HepG2 (cell line): ENCODE measurements around the gene MACROD2. TPM values are rescaled to one million over a fixed set of nuclear protein-coding genes. Genes with fewer than 3 reads are reported as not detected.

Experiments used
- ATAC-seq: fragments of 200-7000 bp; cut with Tn5 transposase; 3 replicates; pipeline ENCODE4 v1.9.1; 2020; ENCODE audit warnings: mild to moderate bottlenecking, moderate library complexity
- BruUV-seq: library from RNA; stranded (reverse); fragments of 400-500 nt; replicated peaks from 2 replicates; lab custom pipeline; 2021; lab: Mats Ljungman, UMichigan
- CTCF ChIA-PET: fragments of 300-600 bp; formaldehyde crosslinking; extraction: SDS; loops from one replicate; lab custom pipeline; 2021; ENCODE audit warnings: low total read pairs, inconsistent platforms, low intra/inter-chr PET ratio; lab: Yijun Ruan, JAX
- POLR2A ChIA-PET: fragments of 350-600 bp; sonication (Branson Sonifier 250); formaldehyde crosslinking; loops from one replicate; lab custom pipeline; 2020; ENCODE audit warnings: antibody characterized with exemption, inconsistent platforms; lab: Yijun Ruan, JAX
- DNase-seq: peaks from one replicate; pipeline ENCODE4 v3.0.0-alpha.2; 2015; ENCODE audit warnings: low spot score
- FAIRE-seq: peaks from 3 replicates; lab custom pipeline; 2011; peaks lifted over from hg19 to GRCh38; lab: Jason Lieb, UNC
- H2AFZ ChIP-seq: one replicate; pipeline ENCODE4 v1.6.1; 2011; ENCODE audit warnings: low read length, inconsistent platforms
- H3K27ac ChIP-seq: fragments of 300-600 bp; 3 replicates; pipeline ENCODE4 v1.8.0; 2011; ENCODE audit warnings: mixed run types, mild to moderate bottlenecking, mixed read lengths, low read length, inconsistent platforms; ENCODE audit not compliant: insufficient read depth; ENCODE audit errors: extremely low read length
- H3K27me3 ChIP-seq, 2 experiments: fragments of 200-600 bp in 1 of 2; 2 replicates in 1 of 2; 3 replicates in 1 of 2; pipeline versions ENCODE4 v1.6.0 to v1.8.0; 2011; ENCODE audit warnings: low read length in 2 of 2, mild to moderate bottlenecking in 2 of 2, moderate library complexity in 2 of 2, inconsistent platforms in 1 of 2; ENCODE audit not compliant: insufficient read depth in 2 of 2, control insufficient read depth in 1 of 2
- H3K36me3 ChIP-seq, 2 experiments: fragments of 200-600 bp in 1 of 2; replicated peaks in 1 of 2; 2 replicates in 1 of 2; 3 replicates in 1 of 2; pipeline versions ENCODE4 v1.5.1 to v1.8.0; 2011; ENCODE audit warnings: low read length in 2 of 2, inconsistent platforms in 1 of 2; ENCODE audit not compliant: insufficient read depth in 2 of 2, control insufficient read depth in 1 of 2
- H3K4me1 ChIP-seq: 2 replicates; pipeline ENCODE4 v1.5.1; 2012; ENCODE audit warnings: low read length, inconsistent platforms; ENCODE audit not compliant: insufficient read depth
- H3K4me2 ChIP-seq: 2 replicates; pipeline ENCODE4 v1.6.0; 2011; ENCODE audit warnings: low read depth, low read length, inconsistent platforms
- H3K4me3 ChIP-seq, 3 experiments: fragments of 200-600 bp in 1 of 3; sonication (generic), shearing (Covaris generic) in 1 of 3; replicated peaks in 1 of 3; 2 replicates each; pipeline ENCODE4 v1.5.1; 2011 to 2016; ENCODE audit warnings: low read length in 3 of 3, inconsistent platforms in 2 of 3, low read depth in 2 of 3, mild to moderate bottlenecking in 2 of 3, control low read depth in 1 of 3, mixed read lengths in 1 of 3; ENCODE audit not compliant: insufficient read depth in 1 of 3
- H3K79me2 ChIP-seq: one replicate; pipeline ENCODE4 v1.6.1; 2011; ENCODE audit warnings: low read length, inconsistent platforms; ENCODE audit not compliant: insufficient read depth
- H3K9ac ChIP-seq: 2 replicates; pipeline ENCODE4 v1.6.0; 2011; ENCODE audit warnings: mild to moderate bottlenecking, low read depth, low read length, inconsistent platforms; ENCODE audit not compliant: insufficient read depth
- H3K9me3 ChIP-seq: 2 replicates; pipeline ENCODE4 v1.5.1; 2012; ENCODE audit warnings: mild to moderate bottlenecking, low read length
- H4K20me1 ChIP-seq: 2 replicates; pipeline ENCODE4 v1.6.0; 2011; ENCODE audit warnings: inconsistent platforms, mild to moderate bottlenecking, low read length, moderate library complexity; ENCODE audit not compliant: insufficient read depth
- RAD21 ChIP-seq: fragments of 450-650 bp; formaldehyde crosslinking; IDR thresholded peaks from 2 replicates; pipeline ENCODE4 v1.5.0; 2020; ENCODE audit warnings: mild to moderate bottlenecking
- YEATS4 ChIP-seq: sonication (generic); formaldehyde crosslinking; IDR thresholded peaks from 2 replicates; pipeline ENCODE4 v1.4.0; 2020; ENCODE audit warnings: missing genetic modification reagents, borderline replicate concordance
- ZKSCAN1 ChIP-seq: fragments of 150-350 bp; IDR thresholded peaks from 2 replicates; pipeline ENCODE4 v1.6.1; 2014; ENCODE audit warnings: low read length
- ZNF138 ChIP-seq: sonication (generic); formaldehyde crosslinking; IDR thresholded peaks from 2 replicates; pipeline ENCODE4 v1.5.0; 2020; ENCODE audit warnings: mild to moderate bottlenecking, low read depth, missing genetic modification reagents
- ZNF274 ChIP-seq: sonication (generic); formaldehyde crosslinking; IDR thresholded peaks from 2 replicates; pipeline ENCODE4 v1.5.1; 2020; ENCODE audit warnings: mild to moderate bottlenecking, missing genetic modification reagents
- ZNF607 ChIP-seq: sonication (generic); formaldehyde crosslinking; IDR thresholded peaks from 2 replicates; pipeline ENCODE4 v1.5.1; 2020; ENCODE audit warnings: missing genetic modification reagents, mild to moderate bottlenecking, borderline replicate concordance
- ZNF747 ChIP-seq: sonication (generic); formaldehyde crosslinking; IDR thresholded peaks from 2 replicates; pipeline ENCODE4 v1.8.1; 2023; ENCODE audit warnings: missing genetic modification reagents, mild to moderate bottlenecking, borderline replicate concordance
- ZNF773 ChIP-seq: sonication (generic); formaldehyde crosslinking; IDR thresholded peaks from 2 replicates; pipeline ENCODE4 v1.4.0; 2020; ENCODE audit warnings: missing genetic modification reagents, borderline replicate concordance
- WGBS: methylation state at CpG from one replicate; pipeline ENCODE4 v1.1.6; 2017; ENCODE audit warnings: low lambda C conversion rate; 5-methylcytosine and 5-hydroxymethylcytosine counted together
- in situ Hi-C: cut with HindIII; loops from 2 replicates; pipeline ENCODE4 v1.10.0; 2017; ENCODE audit warnings: low pct_unique_long_range_greater_than_20kb; ENCODE audit not compliant: extremely low pct_ligation_motif_present
- intact Hi-C: fragments of 100-400 bp; cut with micrococcal nuclease; formaldehyde crosslinking; loops from one replicate; pipeline ENCODE4 v1.10.0; 2022; ENCODE audit not compliant: unreplicated experiment
- polyA plus RNA-seq, 8 experiments: library from polyadenylated mRNA; depleted of rRNA in 3 of 8; stranded (reverse) in 7 of 8; unstranded in 1 of 8; fragments of >200 nt; fragmentation: Illumina TruSeq in 4 of 8; extraction: Trizol in 4 of 8; gene quantifications; 2 replicates each; pipeline versions ENCODE4 v1.2.1 to v1.2.3, GENCODE V29; 2011 to 2016; ENCODE audit warnings: low read depth in 4 of 8, missing spikeins in 1 of 8, mixed read lengths in 1 of 8; ENCODE audit not compliant: insufficient read depth in 1 of 8
- total RNA-seq, 5 experiments: library from RNA; depleted of rRNA; stranded (reverse); fragments of >200 nt; fragmentation: Illumina TruSeq; extraction: Trizol; gene quantifications; 2 replicates each; pipeline ENCODE4 v1.2.3, GENCODE V29; 2016; ENCODE audit warnings: low read depth in 1 of 5
- TF ChIP-seq, protein P1 (sequence below): sonication (generic); formaldehyde crosslinking; IDR thresholded peaks from 2 replicates; pipeline ENCODE4 v1.4.0; 2020; ENCODE audit warnings: missing genetic modification reagents
- TF ChIP-seq, protein P2 (sequence below): sonication (generic); formaldehyde crosslinking; IDR thresholded peaks from 2 replicates; pipeline ENCODE4 v1.9.0; 2022; ENCODE audit warnings: missing genetic modification reagents, mild to moderate bottlenecking, borderline replicate concordance
- TF ChIP-seq, protein P3 (sequence below): sonication (generic); formaldehyde crosslinking; IDR thresholded peaks from 2 replicates; pipeline ENCODE4 v1.4.0; 2020; ENCODE audit warnings: mild to moderate bottlenecking, missing genetic modification reagents
- TF ChIP-seq, protein P4 (sequence below): sonication (generic); formaldehyde crosslinking; IDR thresholded peaks from 2 replicates; pipeline ENCODE4 v1.5.1; 2020; ENCODE audit warnings: mild to moderate bottlenecking, missing genetic modification reagents, borderline replicate concordance
- TF ChIP-seq, protein P5 (sequence below): sonication (generic); formaldehyde crosslinking; conservative IDR thresholded peaks from 2 replicates; pipeline ENCODE4 v1.8.1; 2023; ENCODE audit warnings: missing genetic modification reagents
- TF ChIP-seq, protein P6 (sequence below): sonication (generic); formaldehyde crosslinking; IDR thresholded peaks from 2 replicates; pipeline ENCODE4 v1.5.0; 2020; ENCODE audit warnings: mild to moderate bottlenecking, missing genetic modification reagents

The MACROD2 gene
- total and polyA plus RNA-seq, 2 of the 13 experiments (the other 11 are each of a cell fraction or from before 2014, with no cell fraction given): 0.13 to 0.51 TPM

DNA sequence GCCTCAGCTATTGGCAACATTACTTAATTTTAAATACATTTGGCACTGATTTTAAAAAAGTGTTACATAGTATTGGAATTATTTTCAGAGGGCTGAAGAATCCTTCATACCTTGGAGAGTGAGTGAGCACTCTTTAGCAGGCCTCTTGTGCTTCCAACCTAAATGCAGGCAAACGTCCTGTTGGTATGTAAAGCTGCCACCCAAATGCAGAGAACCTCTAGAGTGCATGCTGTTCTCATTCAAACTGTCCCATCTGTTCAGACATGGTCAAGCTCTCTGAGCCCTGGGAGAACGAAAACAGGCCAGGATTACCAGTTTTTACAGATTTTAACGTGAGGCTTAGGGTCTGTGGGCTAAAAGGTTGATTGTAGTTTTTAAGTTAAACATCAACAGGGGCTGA lies 720.1 kb downstream of the MACROD2 start:
- FAIRE-seq: no peak
- no peak overlapping the region for H3K4me3 ChIP-seq
- ATAC-seq: no peak
- WGBS: 5% methylated on average over 3 of the region's 3 CpGs
- in situ Hi-C loops: no loop called here
- no peak overlapping the region for H3K4me2 ChIP-seq
- no peak overlapping the region for H2AFZ ChIP-seq
- TF ChIP-seq, protein P1, sequence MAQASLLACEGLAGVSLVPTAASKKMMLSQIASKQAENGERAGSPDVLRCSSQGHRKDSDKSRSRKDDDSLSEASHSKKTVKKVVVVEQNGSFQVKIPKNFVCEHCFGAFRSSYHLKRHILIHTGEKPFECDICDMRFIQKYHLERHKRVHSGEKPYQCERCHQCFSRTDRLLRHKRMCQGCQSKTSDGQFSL (CRISPR knock-in tag): no peak
- TF ChIP-seq, protein P2, sequence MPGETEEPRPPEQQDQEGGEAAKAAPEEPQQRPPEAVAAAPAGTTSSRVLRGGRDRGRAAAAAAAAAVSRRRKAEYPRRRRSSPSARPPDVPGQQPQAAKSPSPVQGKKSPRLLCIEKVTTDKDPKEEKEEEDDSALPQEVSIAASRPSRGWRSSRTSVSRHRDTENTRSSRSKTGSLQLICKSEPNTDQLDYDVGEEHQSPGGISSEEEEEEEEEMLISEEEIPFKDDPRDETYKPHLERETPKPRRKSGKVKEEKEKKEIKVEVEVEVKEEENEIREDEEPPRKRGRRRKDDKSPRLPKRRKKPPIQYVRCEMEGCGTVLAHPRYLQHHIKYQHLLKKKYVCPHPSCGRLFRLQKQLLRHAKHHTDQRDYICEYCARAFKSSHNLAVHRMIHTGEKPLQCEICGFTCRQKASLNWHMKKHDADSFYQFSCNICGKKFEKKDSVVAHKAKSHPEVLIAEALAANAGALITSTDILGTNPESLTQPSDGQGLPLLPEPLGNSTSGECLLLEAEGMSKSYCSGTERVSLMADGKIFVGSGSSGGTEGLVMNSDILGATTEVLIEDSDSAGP: no peak
- TF ChIP-seq ZNF747 (CRISPR knock-in tag) (no peak), ZNF274 (CRISPR knock-in tag) (no peak), ZNF607 (CRISPR knock-in tag) (no peak), YEATS4 (CRISPR knock-in tag) (no peak), RAD21 (no peak), ZNF138 (CRISPR knock-in tag) (no peak), ZKSCAN1 (no peak), ZNF773 (no peak)
- TF ChIP-seq, protein P3, sequence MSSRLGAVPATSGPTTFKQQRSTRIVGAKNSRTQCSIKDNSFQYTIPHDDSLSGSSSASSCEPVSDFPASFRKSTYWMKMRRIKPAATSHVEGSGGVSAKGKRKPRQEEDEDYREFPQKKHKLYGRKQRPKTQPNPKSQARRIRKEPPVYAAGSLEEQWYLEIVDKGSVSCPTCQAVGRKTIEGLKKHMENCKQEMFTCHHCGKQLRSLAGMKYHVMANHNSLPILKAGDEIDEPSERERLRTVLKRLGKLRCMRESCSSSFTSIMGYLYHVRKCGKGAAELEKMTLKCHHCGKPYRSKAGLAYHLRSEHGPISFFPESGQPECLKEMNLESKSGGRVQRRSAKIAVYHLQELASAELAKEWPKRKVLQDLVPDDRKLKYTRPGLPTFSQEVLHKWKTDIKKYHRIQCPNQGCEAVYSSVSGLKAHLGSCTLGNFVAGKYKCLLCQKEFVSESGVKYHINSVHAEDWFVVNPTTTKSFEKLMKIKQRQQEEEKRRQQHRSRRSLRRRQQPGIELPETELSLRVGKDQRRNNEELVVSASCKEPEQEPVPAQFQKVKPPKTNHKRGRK (CRISPR knock-in tag): no peak
- TF ChIP-seq, protein P4, sequence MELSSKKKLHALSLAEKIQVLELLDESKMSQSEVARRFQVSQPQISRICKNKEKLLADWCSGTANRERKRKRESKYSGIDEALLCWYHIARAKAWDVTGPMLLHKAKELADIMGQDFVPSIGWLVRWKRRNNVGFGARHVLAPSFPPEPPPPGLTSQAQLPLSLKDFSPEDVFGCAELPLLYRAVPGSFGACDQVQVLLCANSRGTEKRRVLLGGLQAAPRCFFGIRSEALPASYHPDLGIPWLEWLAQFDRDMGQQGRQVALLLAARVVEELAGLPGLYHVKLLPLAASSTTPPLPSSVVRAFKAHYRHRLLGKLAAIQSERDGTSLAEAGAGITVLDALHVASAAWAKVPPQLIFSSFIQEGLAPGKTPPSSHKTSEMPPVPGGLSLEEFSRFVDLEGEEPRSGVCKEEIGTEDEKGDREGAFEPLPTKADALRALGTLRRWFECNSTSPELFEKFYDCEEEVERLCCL: no peak
- TF ChIP-seq, protein P5, sequence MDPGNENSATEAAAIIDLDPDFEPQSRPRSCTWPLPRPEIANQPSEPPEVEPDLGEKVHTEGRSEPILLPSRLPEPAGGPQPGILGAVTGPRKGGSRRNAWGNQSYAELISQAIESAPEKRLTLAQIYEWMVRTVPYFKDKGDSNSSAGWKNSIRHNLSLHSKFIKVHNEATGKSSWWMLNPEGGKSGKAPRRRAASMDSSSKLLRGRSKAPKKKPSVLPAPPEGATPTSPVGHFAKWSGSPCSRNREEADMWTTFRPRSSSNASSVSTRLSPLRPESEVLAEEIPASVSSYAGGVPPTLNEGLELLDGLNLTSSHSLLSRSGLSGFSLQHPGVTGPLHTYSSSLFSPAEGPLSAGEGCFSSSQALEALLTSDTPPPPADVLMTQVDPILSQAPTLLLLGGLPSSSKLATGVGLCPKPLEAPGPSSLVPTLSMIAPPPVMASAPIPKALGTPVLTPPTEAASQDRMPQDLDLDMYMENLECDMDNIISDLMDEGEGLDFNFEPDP (CRISPR knock-in tag): no peak
- TF ChIP-seq, protein P6, sequence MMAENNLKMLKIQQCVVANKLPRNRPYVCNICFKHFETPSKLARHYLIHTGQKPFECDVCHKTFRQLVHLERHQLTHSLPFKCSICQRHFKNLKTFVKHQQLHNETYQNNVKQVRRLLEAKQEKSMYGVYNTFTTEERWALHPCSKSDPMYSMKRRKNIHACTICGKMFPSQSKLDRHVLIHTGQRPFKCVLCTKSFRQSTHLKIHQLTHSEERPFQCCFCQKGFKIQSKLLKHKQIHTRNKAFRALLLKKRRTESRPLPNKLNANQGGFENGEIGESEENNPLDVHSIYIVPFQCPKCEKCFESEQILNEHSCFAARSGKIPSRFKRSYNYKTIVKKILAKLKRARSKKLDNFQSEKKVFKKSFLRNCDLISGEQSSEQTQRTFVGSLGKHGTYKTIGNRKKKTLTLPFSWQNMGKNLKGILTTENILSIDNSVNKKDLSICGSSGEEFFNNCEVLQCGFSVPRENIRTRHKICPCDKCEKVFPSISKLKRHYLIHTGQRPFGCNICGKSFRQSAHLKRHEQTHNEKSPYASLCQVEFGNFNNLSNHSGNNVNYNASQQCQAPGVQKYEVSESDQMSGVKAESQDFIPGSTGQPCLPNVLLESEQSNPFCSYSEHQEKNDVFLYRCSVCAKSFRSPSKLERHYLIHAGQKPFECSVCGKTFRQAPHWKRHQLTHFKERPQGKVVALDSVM (CRISPR knock-in tag): no peak
- H3K36me3 ChIP-seq: no peaks in the 10 kb centered on the region
- H3K79me2 ChIP-seq: no peaks in the 10 kb centered on the region
- H3K9me3 ChIP-seq: no peaks in the 10 kb centered on the region
- no peak overlapping the region for H3K27ac ChIP-seq
- ChIA-PET CTCF (no interaction called here), POLR2A (no interaction called here)
- intact Hi-C loops: no loop called here
- BruUV-seq: no TSS peak
- H3K4me1 ChIP-seq: peaks cover 9% of the 10 kb centered on the region
- DNase-seq: no peak
- H3K27me3 ChIP-seq: no peaks in the 10 kb centered on the region
- no peaks in the 10 kb centered on the region for H4K20me1 ChIP-seq
- H3K9ac ChIP-seq: no peak overlapping the region
